ENCODE measurements around the gene ARHGAP1.

ARHGAP1 gene

GRCh38 chr11:46664612-46665011 is 35.8 kb downstream of the ARHGAP1 start:
- DNase-seq (ENCODE audit: low read depth in 1 of 2, low spot score in 1 of 2), result no peak
- TF ChIP-seq SPI1 (IDR thresholded peaks at IDR 0.05; ENCODE audit: borderline replicate concordance, low read depth) (no peak), POLR2AphosphoS5 (IDR thresholded peaks at IDR 0.05; ENCODE audit: low read depth) (no peak), REST (IDR thresholded peaks at IDR 0.05; ENCODE audit: insufficient replicate concordance, low read depth) (no peak), CTCF (IDR thresholded peaks at IDR 0.05; ENCODE audit: insufficient read depth, low read length) (no peak), GABPA (IDR thresholded peaks at IDR 0.05; ENCODE audit: low read depth) (no peak)
- Histone ChIP-seq H3K27ac (replicated peaks) (no peak overlapping the region), H3K27me3 (ENCODE audit: insufficient read depth, poor library complexity, severe bottlenecking) (no peaks in the 10 kb centered on the region), H3K4me3 (replicated peaks; ENCODE audit: insufficient read depth, low read length) (no peak overlapping the region)

GRCh38 chr11:46663277-46663940 is 37.0 kb downstream of the ARHGAP1 start:
- DNase-seq (ENCODE audit: low read depth in 1 of 2, low spot score in 1 of 2), result no peak
- peak overlapping the region; percentile 35; the same call in 1 of the 2 replicates for H3K27ac ChIP-seq (replicated peaks)
- no peak overlapping the region for H3K4me3 ChIP-seq (replicated peaks; ENCODE audit: insufficient read depth, low read length)
- no peak for TF ChIP-seq POLR2AphosphoS5 (IDR thresholded peaks at IDR 0.05; ENCODE audit: low read depth)
- no peak for TF ChIP-seq GABPA (IDR thresholded peaks at IDR 0.05; ENCODE audit: low read depth)
- no peak for TF ChIP-seq REST (IDR thresholded peaks at IDR 0.05; ENCODE audit: insufficient replicate concordance, low read depth)
- no peak for TF ChIP-seq SPI1 (IDR thresholded peaks at IDR 0.05; ENCODE audit: borderline replicate concordance, low read depth)
- H3K27me3 ChIP-seq (ENCODE audit: insufficient read depth, poor library complexity, severe bottlenecking), result no peaks in the 10 kb centered on the region

- H3K27ac ChIP-seq (replicated peaks), result peak overlapping the region; percentile 33
- no peak overlapping the region for H3K4me3 ChIP-seq (replicated peaks; ENCODE audit: insufficient read depth, low read length)
- no peak for DNase-seq (ENCODE audit: low read depth in 1 of 2, low spot score in 1 of 2)
- TF ChIP-seq SPI1 (IDR thresholded peaks at IDR 0.05; ENCODE audit: borderline replicate concordance, low read depth) (no peak), CTCF (IDR thresholded peaks at IDR 0.05; ENCODE audit: insufficient read depth, low read length) (no peak), GABPA (IDR thresholded peaks at IDR 0.05; ENCODE audit: low read depth) (no peak), REST (IDR thresholded peaks at IDR 0.05; ENCODE audit: insufficient replicate concordance, low read depth) (no peak), POLR2AphosphoS5 (IDR thresholded peaks at IDR 0.05; ENCODE audit: low read depth) (no peak)
- no peaks in the 10 kb centered on the region for H3K27me3 ChIP-seq (ENCODE audit: insufficient read depth, poor library complexity, severe bottlenecking)
Observed at GRCh38 chr11:46662366-46662765, 38.1 kb downstream of the ARHGAP1 start.
